HepG2 (cell line): ENCODE results near the gene MEGF6. TPM values are rescaled to one million over a fixed set of nuclear protein-coding genes. Genes with fewer than 3 reads are reported as not detected.

ENCODE experiments used
- ATAC-seq: fragments of 200-7000 bp; cut with Tn5 transposase; 3 replicates; pipeline ENCODE4 v1.9.1; 2020; ENCODE audit warnings: mild to moderate bottlenecking, moderate library complexity
- BruUV-seq: library from RNA; stranded (reverse); fragments of 400-500 nt; replicated peaks from 2 replicates; lab custom pipeline; 2021; lab: Mats Ljungman, UMichigan
- CTCF ChIA-PET: fragments of 300-600 bp; formaldehyde crosslinking; extraction: SDS; loops from one replicate; lab custom pipeline; 2021; ENCODE audit warnings: low total read pairs, inconsistent platforms, low intra/inter-chr PET ratio; lab: Yijun Ruan, JAX
- POLR2A ChIA-PET: fragments of 350-600 bp; sonication (Branson Sonifier 250); formaldehyde crosslinking; loops from one replicate; lab custom pipeline; 2020; ENCODE audit warnings: antibody characterized with exemption, inconsistent platforms; lab: Yijun Ruan, JAX
- DNase-seq: peaks from one replicate; pipeline ENCODE4 v3.0.0-alpha.2; 2015; ENCODE audit warnings: low spot score
- FAIRE-seq: peaks from 3 replicates; lab custom pipeline; 2011; peaks lifted over from hg19 to GRCh38; lab: Jason Lieb, UNC
- H2AFZ ChIP-seq: one replicate; pipeline ENCODE4 v1.6.1; 2011; ENCODE audit warnings: low read length, inconsistent platforms
- H3K27ac ChIP-seq: fragments of 300-600 bp; 3 replicates; pipeline ENCODE4 v1.8.0; 2011; ENCODE audit warnings: mixed run types, mild to moderate bottlenecking, mixed read lengths, low read length, inconsistent platforms; ENCODE audit not compliant: insufficient read depth; ENCODE audit errors: extremely low read length
- H3K27me3 ChIP-seq, 2 experiments: fragments of 200-600 bp in 1 of 2; 2 replicates in 1 of 2; 3 replicates in 1 of 2; pipeline versions ENCODE4 v1.6.0 to v1.8.0; 2011; ENCODE audit warnings: low read length in 2 of 2, mild to moderate bottlenecking in 2 of 2, moderate library complexity in 2 of 2, inconsistent platforms in 1 of 2; ENCODE audit not compliant: insufficient read depth in 2 of 2, control insufficient read depth in 1 of 2
- H3K36me3 ChIP-seq, 2 experiments: fragments of 200-600 bp in 1 of 2; replicated peaks in 1 of 2; 2 replicates in 1 of 2; 3 replicates in 1 of 2; pipeline versions ENCODE4 v1.5.1 to v1.8.0; 2011; ENCODE audit warnings: low read length in 2 of 2, inconsistent platforms in 1 of 2; ENCODE audit not compliant: insufficient read depth in 2 of 2, control insufficient read depth in 1 of 2
- H3K4me1 ChIP-seq: 2 replicates; pipeline ENCODE4 v1.5.1; 2012; ENCODE audit warnings: low read length, inconsistent platforms; ENCODE audit not compliant: insufficient read depth
- H3K4me2 ChIP-seq: 2 replicates; pipeline ENCODE4 v1.6.0; 2011; ENCODE audit warnings: low read depth, low read length, inconsistent platforms
- H3K4me3 ChIP-seq, 3 experiments: fragments of 200-600 bp in 1 of 3; sonication (generic), shearing (Covaris generic) in 1 of 3; replicated peaks in 1 of 3; 2 replicates each; pipeline ENCODE4 v1.5.1; 2011 to 2016; ENCODE audit warnings: low read length in 3 of 3, inconsistent platforms in 2 of 3, low read depth in 2 of 3, mild to moderate bottlenecking in 2 of 3, control low read depth in 1 of 3, mixed read lengths in 1 of 3; ENCODE audit not compliant: insufficient read depth in 1 of 3
- H3K79me2 ChIP-seq: one replicate; pipeline ENCODE4 v1.6.1; 2011; ENCODE audit warnings: low read length, inconsistent platforms; ENCODE audit not compliant: insufficient read depth
- H3K9ac ChIP-seq: 2 replicates; pipeline ENCODE4 v1.6.0; 2011; ENCODE audit warnings: mild to moderate bottlenecking, low read depth, low read length, inconsistent platforms; ENCODE audit not compliant: insufficient read depth
- H3K9me3 ChIP-seq: 2 replicates; pipeline ENCODE4 v1.5.1; 2012; ENCODE audit warnings: mild to moderate bottlenecking, low read length
- H4K20me1 ChIP-seq: 2 replicates; pipeline ENCODE4 v1.6.0; 2011; ENCODE audit warnings: inconsistent platforms, mild to moderate bottlenecking, low read length, moderate library complexity; ENCODE audit not compliant: insufficient read depth
- AGO2 ChIP-seq: fragments of 200-400 bp; formaldehyde crosslinking; optimal IDR thresholded peaks from 2 replicates; pipeline ENCODE3; 2017; ENCODE audit warnings: mild to moderate bottlenecking, low read depth, low read length, moderate library complexity
- ATAD3A ChIP-seq: sonication (generic); formaldehyde crosslinking; IDR thresholded peaks from 2 replicates; pipeline ENCODE4 v1.4.0; 2020; ENCODE audit warnings: missing genetic modification reagents
- BHLHE40 ChIP-seq: IDR thresholded peaks from 2 replicates; pipeline ENCODE4 v1.6.1; 2011; ENCODE audit warnings: low read length, improper control_type of control experiment
- FOSL1 ChIP-seq: sonication (generic); formaldehyde crosslinking; IDR thresholded peaks from 2 replicates; pipeline ENCODE4 v1.9.0; 2021; ENCODE audit warnings: missing genetic modification reagents, borderline replicate concordance
- GFI1 ChIP-seq: sonication (generic); formaldehyde crosslinking; IDR thresholded peaks from 2 replicates; pipeline ENCODE4 v1.5.0; 2020; ENCODE audit warnings: missing genetic modification reagents, mild to moderate bottlenecking, borderline replicate concordance
- KLF13 ChIP-seq: sonication (generic); formaldehyde crosslinking; IDR thresholded peaks from 2 replicates; pipeline ENCODE4 v1.4.0; 2020; ENCODE audit warnings: mild to moderate bottlenecking, missing genetic modification reagents
- PREB ChIP-seq: sonication (generic); formaldehyde crosslinking; IDR thresholded peaks from 2 replicates; pipeline ENCODE4 v1.4.0; 2020; ENCODE audit warnings: missing genetic modification reagents
- RBFOX2 ChIP-seq: fragments of 200-400 bp; formaldehyde crosslinking; IDR thresholded peaks from 2 replicates; pipeline ENCODE4 v1.6.1; 2017; ENCODE audit warnings: low read depth, mild to moderate bottlenecking, low read length
- TBX3 ChIP-seq: fragments of 450-650 bp; IDR thresholded peaks from 2 replicates; pipeline ENCODE4 v1.6.1; 2017; ENCODE audit warnings: antibody characterized with exemption, mild to moderate bottlenecking, inconsistent platforms, borderline replicate concordance
- ZBTB1 ChIP-seq: sonication (generic); formaldehyde crosslinking; IDR thresholded peaks from 2 replicates; pipeline ENCODE4 v1.4.0; 2020; ENCODE audit warnings: missing genetic modification reagents, borderline replicate concordance
- ZNF460 ChIP-seq: sonication (generic); formaldehyde crosslinking; IDR thresholded peaks from 2 replicates; pipeline ENCODE4 v1.5.1; 2020; ENCODE audit warnings: missing genetic modification reagents, mild to moderate bottlenecking, borderline replicate concordance
- ZNF484 ChIP-seq: sonication (generic); formaldehyde crosslinking; IDR thresholded peaks from 2 replicates; pipeline ENCODE4 v1.5.1; 2020; ENCODE audit warnings: mild to moderate bottlenecking, low read depth, missing genetic modification reagents, borderline replicate concordance
- ZNF614 ChIP-seq: IDR thresholded peaks from 2 replicates; pipeline ENCODE4 v1.6.1; 2018; ENCODE audit warnings: missing biosample characterization, missing genetic modification reagents, inconsistent platforms, borderline replicate concordance
- ZNF761 ChIP-seq: sonication (generic); formaldehyde crosslinking; conservative IDR thresholded peaks from 2 replicates; pipeline ENCODE4 v1.4.0; 2020; ENCODE audit warnings: mild to moderate bottlenecking, missing genetic modification reagents
- WGBS: methylation state at CpG from one replicate; pipeline ENCODE4 v1.1.6; 2017; ENCODE audit warnings: low lambda C conversion rate; 5-methylcytosine and 5-hydroxymethylcytosine counted together
- in situ Hi-C: cut with HindIII; loops from 2 replicates; pipeline ENCODE4 v1.10.0; 2017; ENCODE audit warnings: low pct_unique_long_range_greater_than_20kb; ENCODE audit not compliant: extremely low pct_ligation_motif_present
- intact Hi-C: fragments of 100-400 bp; cut with micrococcal nuclease; formaldehyde crosslinking; loops from one replicate; pipeline ENCODE4 v1.10.0; 2022; ENCODE audit not compliant: unreplicated experiment
- polyA plus RNA-seq, 8 experiments: library from polyadenylated mRNA; depleted of rRNA in 3 of 8; stranded (reverse) in 7 of 8; unstranded in 1 of 8; fragments of >200 nt; fragmentation: Illumina TruSeq in 4 of 8; extraction: Trizol in 4 of 8; gene quantifications; 2 replicates each; pipeline versions ENCODE4 v1.2.1 to v1.2.3, GENCODE V29; 2011 to 2016; ENCODE audit warnings: low read depth in 4 of 8, missing spikeins in 1 of 8, mixed read lengths in 1 of 8; ENCODE audit not compliant: insufficient read depth in 1 of 8
- total RNA-seq, 5 experiments: library from RNA; depleted of rRNA; stranded (reverse); fragments of >200 nt; fragmentation: Illumina TruSeq; extraction: Trizol; gene quantifications; 2 replicates each; pipeline ENCODE4 v1.2.3, GENCODE V29; 2016; ENCODE audit warnings: low read depth in 1 of 5
- TF ChIP-seq, protein P1 (sequence below): sonication (generic); formaldehyde crosslinking; conservative IDR thresholded peaks from 2 replicates; pipeline ENCODE4 v1.4.0; 2020; ENCODE audit warnings: mild to moderate bottlenecking, missing genetic modification reagents, moderate library complexity

The MEGF6 gene
- total and polyA plus RNA-seq, 2 of the 13 experiments (the other 11 are each of a cell fraction or from before 2014, with no cell fraction given): 1.9 TPM

- TF ChIP-seq PREB (CRISPR knock-in tag): no peak
- TF ChIP-seq FOSL1: no peak
- TF ChIP-seq AGO2: peak; percentile 87
- no peak for TF ChIP-seq ZNF460 (CRISPR knock-in tag)
- no peak for TF ChIP-seq GFI1
- TF ChIP-seq ZNF761 (CRISPR knock-in tag): no peak
These were observed 14.0 kb upstream of the MEGF6 start (continued) for GRCh38 chr1:3625151-3625907.

DNA sequence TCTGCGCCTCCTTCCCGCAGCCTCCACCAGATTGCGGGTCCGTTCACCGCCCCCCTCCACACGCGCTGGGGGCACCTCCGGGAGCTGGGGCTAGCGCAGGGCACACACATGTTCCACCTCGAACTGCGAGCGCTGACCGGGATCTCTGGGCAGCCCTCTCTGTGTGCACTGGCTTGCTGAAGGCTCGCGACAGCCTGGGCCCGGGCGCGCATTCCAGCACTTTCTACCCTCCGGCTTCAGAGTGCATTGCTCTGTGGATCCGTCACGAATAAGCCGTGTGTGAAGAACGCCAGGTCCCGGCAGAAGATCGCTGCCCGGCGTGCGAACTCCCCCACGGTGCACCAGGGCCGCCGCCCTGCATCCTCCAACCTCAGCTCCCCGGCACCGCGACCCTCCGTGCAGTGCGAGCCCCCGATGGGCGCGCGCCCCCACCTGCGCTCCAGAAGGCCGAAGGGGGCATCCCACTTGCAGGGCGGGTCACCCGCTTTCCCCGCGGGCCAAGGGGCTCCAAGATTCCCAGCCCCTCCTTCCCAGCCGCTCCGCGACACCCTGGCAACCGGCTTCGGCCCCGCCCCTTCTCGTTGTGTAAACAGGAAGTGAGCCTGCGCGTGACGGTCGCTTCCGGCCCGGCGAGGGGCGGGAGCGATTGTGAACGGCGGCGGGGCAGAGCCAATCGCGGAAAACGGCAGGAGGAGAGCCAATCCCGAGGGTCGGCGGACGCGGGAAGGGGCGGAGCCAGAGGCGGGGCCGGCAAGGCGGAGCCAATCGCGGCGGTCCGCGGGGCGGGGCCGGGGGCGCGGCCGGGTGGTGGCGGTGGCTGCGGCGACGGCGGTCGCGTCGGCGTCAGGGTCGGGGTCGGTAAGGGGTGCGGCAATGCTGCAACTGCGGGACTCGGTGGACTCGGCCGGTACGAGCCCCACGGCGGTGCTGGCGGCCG lies 13.2 kb upstream of the MEGF6 start, which contains the start of gene TPRG1L:
Gene TPRG1L, plus strand, starts transcription at position 816 of the 937 bp plus-strand sequence. Its CDS starts 58 bp downstream, at position 874.
- Histone ChIP-seq H3K27me3 (no peaks in the 10 kb centered on the region), H3K9ac (peak within 1 kb of the TSS; percentile 76), H3K79me2 (peaks cover 5% of the 10 kb centered on the region), H3K36me3 (peaks cover 11 to 22% of the 10 kb centered on the region in 2 experiments), H4K20me1 (no peaks in the 10 kb centered on the region), H3K4me1 (peaks cover 30% of the 10 kb centered on the region), H3K4me2 (peak within 1 kb of the TSS; percentile 89), H2AFZ (no peak within 1 kb of the TSS), H3K9me3 (no peaks in the 10 kb centered on the region), H3K27ac (peak within 1 kb of the TSS; percentile 90), H3K4me3 (peak within 1 kb of the TSS; percentile 94 to 99 (median 94))
- intact Hi-C loops: loop anchor here (2.0 to 5.0 kb wide), 2 partner anchors 26 to 172 kb away; partner anchors contain the start of genes ARHGEF16 and WRAP73
- ATAC-seq (peak; percentile 81), FAIRE-seq (peak; percentile 12), DNase-seq (peak; percentile 91)
- in situ Hi-C loops: loop anchor here (5.0 kb wide), 2 partner anchors 57 to 142 kb away; no protein-coding TSS in a partner anchor
- ChIA-PET CTCF (no interaction called here), POLR2A (interaction anchor here (1.0 to 1.2 kb wide), 2 partner anchors 42 to 151 kb away, joined by 3 to 4 read pairs; no protein-coding TSS in a partner anchor)
- TSS peak; percentile 51 for BruUV-seq
- 0% methylated on average over 18 of the region's 108 CpGs for WGBS
- TF ChIP-seq TBX3 (0 out of 2 replicates have a peak, but pooled peaks have one; percentile 16), ZNF484 (no peak), RBFOX2 (peak; percentile 72), ATAD3A (CRISPR knock-in tag) (no peak), ZNF614 (CRISPR knock-in tag) (no peak), BHLHE40 (peak; percentile 65), ZBTB1 (CRISPR knock-in tag) (no peak), KLF13 (CRISPR knock-in tag) (no peak)
- TF ChIP-seq, protein P1, sequence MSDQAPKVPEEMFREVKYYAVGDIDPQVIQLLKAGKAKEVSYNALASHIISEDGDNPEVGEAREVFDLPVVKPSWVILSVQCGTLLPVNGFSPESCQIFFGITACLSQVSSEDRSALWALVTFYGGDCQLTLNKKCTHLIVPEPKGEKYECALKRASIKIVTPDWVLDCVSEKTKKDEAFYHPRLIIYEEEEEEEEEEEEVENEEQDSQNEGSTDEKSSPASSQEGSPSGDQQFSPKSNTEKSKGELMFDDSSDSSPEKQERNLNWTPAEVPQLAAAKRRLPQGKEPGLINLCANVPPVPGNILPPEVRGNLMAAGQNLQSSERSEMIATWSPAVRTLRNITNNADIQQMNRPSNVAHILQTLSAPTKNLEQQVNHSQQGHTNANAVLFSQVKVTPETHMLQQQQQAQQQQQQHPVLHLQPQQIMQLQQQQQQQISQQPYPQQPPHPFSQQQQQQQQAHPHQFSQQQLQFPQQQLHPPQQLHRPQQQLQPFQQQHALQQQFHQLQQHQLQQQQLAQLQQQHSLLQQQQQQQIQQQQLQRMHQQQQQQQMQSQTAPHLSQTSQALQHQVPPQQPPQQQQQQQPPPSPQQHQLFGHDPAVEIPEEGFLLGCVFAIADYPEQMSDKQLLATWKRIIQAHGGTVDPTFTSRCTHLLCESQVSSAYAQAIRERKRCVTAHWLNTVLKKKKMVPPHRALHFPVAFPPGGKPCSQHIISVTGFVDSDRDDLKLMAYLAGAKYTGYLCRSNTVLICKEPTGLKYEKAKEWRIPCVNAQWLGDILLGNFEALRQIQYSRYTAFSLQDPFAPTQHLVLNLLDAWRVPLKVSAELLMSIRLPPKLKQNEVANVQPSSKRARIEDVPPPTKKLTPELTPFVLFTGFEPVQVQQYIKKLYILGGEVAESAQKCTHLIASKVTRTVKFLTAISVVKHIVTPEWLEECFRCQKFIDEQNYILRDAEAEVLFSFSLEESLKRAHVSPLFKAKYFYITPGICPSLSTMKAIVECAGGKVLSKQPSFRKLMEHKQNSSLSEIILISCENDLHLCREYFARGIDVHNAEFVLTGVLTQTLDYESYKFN (CRISPR knock-in tag): 0 out of 2 replicates have a peak, but pooled peaks have one; percentile 28
